Lung (tissue), 12 donors: ENCODE results near the gene STS. TPM values are rescaled to one million over a fixed set of nuclear protein-coding genes. Genes with fewer than 3 reads are reported as not detected.

ENCODE experiments used
- ATAC-seq: fragments of 200-7000 bp; cut with Tn5 transposase; one replicate; pipeline ENCODE4 v1.9.1; 2020; ENCODE audit warnings: moderate number of reproducible peaks; ENCODE audit not compliant: insufficient read depth, low FRiP score
- DNase-seq, 3 donors: peaks; one replicate each; pipeline ENCODE4 v3.0.0-alpha.2; 2013 to 2017
- H3K27ac ChIP-seq, 2 donors: one replicate each; pipeline ENCODE4 v1.5.1; 2013; ENCODE audit warnings: mild to moderate bottlenecking in 2 of 2, moderate library complexity in 2 of 2, control low read depth in 1 of 2, inconsistent platforms in 1 of 2, low read depth in 1 of 2, low read length in 1 of 2
- H3K27me3 ChIP-seq, 3 donors: one replicate each; pipeline ENCODE4 v1.5.1; 2013; ENCODE audit warnings: low read length in 2 of 3; ENCODE audit not compliant: control insufficient read depth in 3 of 3, insufficient read depth in 3 of 3
- H3K36me3 ChIP-seq, 4 donors: one replicate each; pipeline ENCODE4 v1.5.1; 2013; ENCODE audit warnings: low read length in 4 of 4, mild to moderate bottlenecking in 1 of 4, moderate library complexity in 1 of 4; ENCODE audit not compliant: control insufficient read depth in 4 of 4, insufficient read depth in 4 of 4
- H3K4me1 ChIP-seq, 5 donors: one replicate each; pipeline ENCODE4 v1.5.1; 2013; ENCODE audit warnings: low read length in 5 of 5, mild to moderate bottlenecking in 2 of 5, moderate library complexity in 1 of 5; ENCODE audit not compliant: control insufficient read depth in 5 of 5, insufficient read depth in 5 of 5
- H3K4me3 ChIP-seq: one replicate; pipeline ENCODE4 v1.5.1; 2013; ENCODE audit warnings: mild to moderate bottlenecking, control low read depth, moderate library complexity
- H3K9ac ChIP-seq, 2 donors: one replicate each; pipeline ENCODE4 v1.5.1; 2013; ENCODE audit warnings: low read length in 2 of 2, control low read depth in 1 of 2; ENCODE audit not compliant: insufficient read depth in 1 of 2
- H3K9me3 ChIP-seq, 4 donors: one replicate each; pipeline ENCODE4 v1.5.1; 2013; ENCODE audit warnings: low read length in 3 of 4, mild to moderate bottlenecking in 1 of 4, moderate library complexity in 1 of 4; ENCODE audit not compliant: control insufficient read depth in 4 of 4, insufficient read depth in 3 of 4
- CTCF ChIP-seq: IDR thresholded peaks from 2 replicates; pipeline ENCODE4 v1.5.1; 2012; ENCODE audit warnings: mild to moderate bottlenecking; ENCODE audit errors: control extremely low read depth, extremely low read depth
- WGBS, 2 donors: extraction: QIAGEN DNeasy Blood & Tissue Kit; methylation state at CpG; one replicate each; pipeline ENCODE4 v1.1.7; 2013; 5-methylcytosine and 5-hydroxymethylcytosine counted together
- polyA plus RNA-seq, 2 donors: library from polyadenylated mRNA; stranded (reverse); fragments of 200-250 nt; gene quantifications; one replicate each; pipeline ENCODE4 v1.2.1, GENCODE V29; 2013
- total RNA-seq, 2 donors: library from RNA; depleted of rRNA in 1 of 2; stranded (reverse); fragments of >200 nt in 1 of 2; gene quantifications; one replicate each; pipeline ENCODE4 v1.2.1, GENCODE V29; 2014 to 2021
- donor health status: control.
- donor health status: control.
- donor health status: Bipolar disorder and iron deficiency.
- donor health status: healthy.
- donor health status: DM: yes; HTN: yes; CAD: no.

The STS gene
- total and polyA plus RNA-seq, 4 donors, result 5.1 to 16.7 (median 10.9) TPM

GRCh38 chrX:7131621-7132020, 15.9 kb upstream of the STS start:
- Histone ChIP-seq H3K9me3 (no peaks in the 10 kb centered on the region), H3K9ac (no peak overlapping the region), H3K27ac (peak overlapping the region in 1 of 2 donors; percentile 76), H3K4me1 (peaks cover 0 to 12% (median 6%) of the 10 kb centered on the region in 5 donors), H3K36me3 (no peaks in the 10 kb centered on the region), H3K27me3 (peaks cover 0 to 6% (median 2%) of the 10 kb centered on the region in 3 donors), H3K4me3 (no peak overlapping the region)
- ATAC-seq, result no peak
- TF ChIP-seq CTCF, result no peak
- 78 to 87% methylated on average over 13 of the region's 13 CpGs for WGBS, 2 donors
- no peak for DNase-seq

- DNase-seq, result peak; percentile 57 to 79 (median 69)
- Histone ChIP-seq H3K9ac (no peak overlapping the region), H3K36me3 (no peaks in the 10 kb centered on the region), H3K4me1 (peaks cover 0 to 12% (median 6%) of the 10 kb centered on the region in 5 donors), H3K27me3 (peaks cover 0 to 6% (median 2%) of the 10 kb centered on the region in 3 donors), H3K4me3 (no peak overlapping the region), H3K9me3 (no peaks in the 10 kb centered on the region), H3K27ac (peak overlapping the region in 1 of 2 donors; percentile 80)
- TF ChIP-seq CTCF, result peak; percentile 48
- ATAC-seq, result peak; percentile 90
- WGBS, 2 donors, result 62 to 77% methylated on average over 3 of the region's 3 CpGs
Measured at GRCh38 chrX:7132335-7133049, 15.0 kb upstream of the STS start.

- Histone ChIP-seq H3K27ac (peak overlapping the region in 1 of 2 donors; percentile 80), H3K4me3 (no peak overlapping the region), H3K36me3 (no peaks in the 10 kb centered on the region), H3K9ac (no peak overlapping the region), H3K9me3 (no peaks in the 10 kb centered on the region), H3K27me3 (peaks cover 0 to 6% (median 2%) of the 10 kb centered on the region in 3 donors), H3K4me1 (peaks cover 0 to 12% (median 6%) of the 10 kb centered on the region in 5 donors)
- no peak for TF ChIP-seq CTCF
- 29 to 46% methylated on average over 8 of the region's 8 CpGs for WGBS, 2 donors
- DNase-seq (peak in 1 of 3 donors; percentile 22), ATAC-seq (no peak)
Measured at GRCh38 chrX:7133050-7133440, 14.5 kb upstream of the STS start.
